GM18502 (cell line): ENCODE measurements around the gene SEMA3D.

ENCODE experiments used
- ATAC-seq: cut with Tn5 transposase; IDR thresholded peaks from one replicate; pipeline ENCODE4 v1.9.1; 2021; ENCODE audit warnings: mild to moderate bottlenecking; ENCODE audit not compliant: unreplicated experiment, poor library complexity

Gene SEMA3D

DNA sequence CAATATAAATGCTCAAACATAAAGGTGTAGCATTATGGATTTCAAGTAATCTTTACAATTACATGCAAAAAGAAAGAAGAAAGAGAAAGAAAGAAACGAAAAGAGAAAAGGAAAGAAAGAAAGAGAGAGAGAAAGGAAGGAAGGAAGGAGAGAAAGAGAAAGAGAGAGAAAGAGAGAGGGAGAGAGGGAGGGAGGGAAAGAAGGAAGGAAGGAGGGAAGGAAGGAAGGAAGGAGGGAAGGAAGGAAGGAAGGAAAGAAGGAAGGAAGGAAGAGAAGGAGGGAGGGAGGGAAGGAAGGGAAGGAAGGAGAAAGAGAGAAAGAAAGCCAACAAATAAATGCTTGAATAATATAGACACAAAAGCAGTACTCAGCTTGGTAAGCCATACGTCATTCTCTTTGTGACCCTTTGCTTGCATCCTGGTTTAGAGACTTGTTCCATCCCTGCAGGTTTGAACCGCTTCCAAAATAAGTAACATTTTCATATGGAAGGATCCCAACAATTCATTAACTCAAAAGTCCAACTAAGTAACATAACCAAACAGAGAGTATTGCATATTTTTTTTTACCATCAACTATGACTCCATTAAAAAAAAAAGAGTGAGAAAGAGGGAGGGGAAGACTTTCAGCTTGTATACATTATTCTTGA, 95.8 kb downstream of the SEMA3D start:
- no peak for ATAC-seq

DNA sequence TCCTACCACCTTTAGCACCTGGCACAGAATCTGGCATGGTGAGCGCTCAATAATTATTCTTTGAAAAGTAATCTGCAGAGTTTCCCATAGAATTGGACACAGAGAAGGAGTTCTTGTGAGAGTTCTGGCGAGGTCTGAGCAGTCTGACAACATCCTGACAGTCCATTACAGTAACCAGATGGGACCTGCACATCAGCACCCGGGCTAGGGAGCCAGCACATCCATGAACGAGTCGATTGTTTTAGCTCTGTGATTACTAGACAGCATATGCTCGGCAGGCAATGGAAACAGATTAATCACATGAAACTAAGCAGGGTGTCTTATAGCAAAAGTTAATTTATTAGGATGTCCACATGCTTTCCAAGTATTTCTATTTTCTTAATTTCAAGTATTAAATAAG, 96.7 kb downstream of the SEMA3D start:
- no peak for ATAC-seq

- no peak for ATAC-seq
These were observed 105.0 kb downstream of the SEMA3D start for GRCh38 chr7:85081846-85082245.

- ATAC-seq, result no peak
These were observed 105.5 kb downstream of the SEMA3D start for GRCh38 chr7:85081392-85081791.

GRCh38 chr7:85079434-85079833, 107.4 kb downstream of the SEMA3D start:
- ATAC-seq, result no peak

GRCh38 chr7:85078181-85078580, 108.7 kb downstream of the SEMA3D start:
- no peak for ATAC-seq

GRCh38 chr7:85075864-85076263, 111.0 kb downstream of the SEMA3D start:
- no peak for ATAC-seq

- no peak for ATAC-seq
These were observed 111.9 kb downstream of the SEMA3D start for GRCh38 chr7:85074992-85075391.

DNA sequence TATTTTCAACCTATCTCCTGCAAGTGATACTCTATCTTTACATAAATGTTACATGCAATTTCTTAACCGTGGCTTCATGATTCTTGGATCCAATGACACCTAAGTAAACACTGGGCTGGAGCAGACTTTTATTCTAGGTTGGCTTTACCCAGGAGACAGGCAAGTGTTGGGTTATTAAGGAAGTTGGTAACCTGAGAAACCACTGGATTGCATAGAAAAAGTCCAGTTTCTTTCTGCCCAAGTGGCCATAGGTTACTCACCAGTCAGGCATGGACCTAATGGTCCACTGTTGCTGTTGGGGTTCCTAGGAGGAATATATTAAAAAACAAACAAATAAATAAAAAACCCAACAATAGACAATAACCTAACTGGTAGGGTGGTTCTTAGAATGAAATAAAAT, 112.8 kb downstream of the SEMA3D start:
- ATAC-seq, result no peak

DNA sequence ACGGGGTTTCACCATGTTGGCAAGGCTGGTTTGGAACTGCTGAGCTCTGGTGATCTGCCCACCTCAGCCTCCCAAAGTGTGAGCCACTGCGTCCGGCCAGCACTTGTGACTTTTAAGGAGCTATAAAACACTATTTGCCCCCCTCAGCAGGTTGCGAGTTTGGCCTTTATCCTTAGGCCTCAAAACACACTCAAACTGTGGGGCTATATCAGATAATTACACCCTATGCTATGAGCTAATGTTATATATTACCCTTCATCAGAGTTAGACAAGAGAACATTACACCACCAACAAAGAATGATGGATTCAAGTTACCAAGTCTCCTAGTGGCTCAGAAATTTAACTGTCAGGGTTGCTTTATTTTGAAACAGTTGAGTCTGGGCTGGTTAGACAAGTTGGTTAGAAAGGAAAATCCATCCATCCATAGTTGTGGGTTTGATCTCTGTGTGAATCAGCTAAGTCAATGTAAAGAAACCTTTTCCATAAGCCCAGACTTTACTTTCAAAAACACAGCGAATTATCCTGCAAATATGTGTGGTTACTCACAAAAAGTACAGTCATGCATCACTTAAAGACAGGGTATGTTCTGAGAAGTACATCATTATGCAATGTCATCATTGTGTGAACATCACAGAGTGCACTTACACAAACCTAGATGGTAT, 115.8 kb downstream of the SEMA3D start:
- no peak for ATAC-seq

GRCh38 chr7:85068799-85069198, 118.1 kb downstream of the SEMA3D start:
- ATAC-seq, result no peak

DNA sequence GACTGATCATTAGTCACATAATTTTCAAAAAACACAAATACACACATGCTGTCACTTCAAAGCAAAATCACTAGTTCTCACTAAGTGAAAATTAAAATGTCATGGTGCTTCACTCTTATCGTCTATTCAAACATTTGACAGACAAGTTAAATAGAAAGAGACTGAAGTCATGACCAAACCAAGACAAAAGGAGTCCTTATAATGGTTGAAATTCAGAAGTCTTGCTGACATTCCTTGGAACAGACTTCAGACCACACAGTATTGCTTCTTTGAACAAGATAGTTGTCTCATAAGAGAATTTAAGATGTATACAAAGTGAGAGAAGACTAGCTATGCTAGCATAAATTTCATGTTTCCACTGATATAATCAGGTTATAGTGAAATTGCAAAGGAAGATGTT, 119.5 kb downstream of the SEMA3D start:
- ATAC-seq, result no peak

DNA sequence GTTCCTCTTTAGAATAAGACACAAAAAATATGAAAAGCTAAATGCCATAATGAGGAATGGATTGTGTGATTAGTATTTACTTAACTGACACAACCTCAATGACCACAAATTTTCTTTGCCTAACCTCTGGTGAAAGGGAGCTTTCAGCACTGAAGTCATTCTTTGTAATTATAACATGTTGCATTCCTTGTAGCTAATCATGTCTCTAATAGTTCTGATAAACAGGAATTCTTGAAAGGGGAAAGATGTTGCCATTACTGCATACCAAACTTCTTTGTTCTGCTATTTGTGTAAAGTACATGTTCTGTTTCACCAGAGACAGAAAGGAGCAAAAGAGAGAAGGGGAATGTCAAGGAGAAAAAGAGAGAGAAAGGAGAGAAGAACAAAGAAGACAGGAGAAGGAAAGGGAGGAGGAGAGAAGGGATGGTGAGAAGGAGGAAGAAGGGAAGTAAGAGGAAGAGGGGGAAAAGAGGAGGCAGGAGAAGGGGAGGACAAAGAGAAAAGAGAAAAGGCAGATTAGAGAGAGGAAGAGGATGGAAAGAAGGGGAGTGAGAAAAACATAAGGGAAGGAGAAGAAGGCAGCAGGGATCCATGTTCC, 120.9 kb downstream of the SEMA3D start:
- ATAC-seq, result no peak

- no peak for ATAC-seq
These were observed 121.5 kb downstream of the SEMA3D start for GRCh38 chr7:85065306-85065705.

DNA sequence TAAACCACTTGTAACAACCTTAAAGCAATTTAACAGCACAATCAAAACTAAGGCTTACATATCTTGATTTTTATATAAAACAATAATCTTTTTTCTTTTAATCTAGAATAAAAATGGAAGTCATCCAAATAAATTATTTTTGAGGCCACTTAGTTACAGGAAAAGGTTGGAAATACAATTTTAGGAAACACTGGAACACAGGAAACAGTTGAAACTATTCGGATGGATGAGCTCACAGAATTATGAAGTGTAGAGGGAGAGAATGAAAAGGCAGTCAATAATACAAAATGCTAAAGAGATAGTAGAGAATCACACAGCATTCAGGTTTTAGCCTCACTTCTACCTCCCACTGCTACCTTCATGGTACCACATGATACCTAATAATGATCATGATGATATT, 124.2 kb downstream of the SEMA3D start:
- no peak for ATAC-seq

DNA sequence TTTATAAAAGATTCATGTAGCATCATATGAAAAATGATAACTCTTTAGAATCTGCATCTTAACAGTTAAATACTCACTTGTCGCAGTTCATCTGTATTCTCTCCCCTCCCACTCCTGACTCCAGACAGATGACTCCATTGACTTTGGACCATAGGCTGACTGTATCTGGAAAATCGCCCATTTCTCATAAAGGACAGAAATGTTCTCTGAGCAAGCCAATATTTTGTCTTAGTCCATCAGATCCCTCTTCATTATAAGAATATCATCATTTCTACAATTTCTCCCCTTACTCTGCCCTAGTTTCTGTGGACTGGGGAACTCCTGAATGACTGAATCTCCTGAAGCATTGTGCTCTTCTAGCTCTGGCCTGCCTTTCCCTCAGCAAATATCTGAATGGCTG, 125.4 kb downstream of the SEMA3D start:
- no peak for ATAC-seq

GRCh38 chr7:85060696-85061095, 126.2 kb downstream of the SEMA3D start:
- no peak for ATAC-seq

DNA sequence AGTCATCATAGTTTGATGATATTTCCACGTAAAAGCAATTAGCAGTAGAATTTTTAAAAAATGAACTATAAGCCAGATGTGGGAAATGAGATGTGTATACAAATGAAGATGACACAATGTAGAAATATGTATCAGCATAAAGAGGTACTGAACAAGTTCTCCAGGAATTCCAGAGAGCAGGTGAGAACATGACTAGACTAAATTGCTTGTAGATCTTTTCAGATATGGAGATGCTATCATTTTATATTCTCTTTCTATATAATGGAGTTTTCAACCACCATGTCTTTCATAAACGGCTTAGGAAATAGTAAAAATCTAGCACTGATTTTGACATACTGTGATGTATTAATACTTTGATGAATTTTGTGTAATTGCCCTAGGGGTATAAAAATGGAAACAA, 130.9 kb downstream of the SEMA3D start:
- no peak for ATAC-seq

GRCh38 chr7:85055196-85055595, 131.7 kb downstream of the SEMA3D start:
- ATAC-seq, result no peak

- ATAC-seq, result no peak
These were observed 132.6 kb downstream of the SEMA3D start for GRCh38 chr7:85054306-85054705.

GRCh38 chr7:85052894-85053293, 134.0 kb downstream of the SEMA3D start:
- no peak for ATAC-seq
